Colonic mucosa (tissue), 4 donors: ENCODE results near the gene CD2AP. TPM values are rescaled to one million over a fixed set of nuclear protein-coding genes. Genes with fewer than 3 reads are reported as not detected.

Source experiments
- DNase-seq: peaks from one replicate; pipeline ENCODE4 v3.0.0-alpha.2; 2020
- H3K27ac ChIP-seq: fragments of 200-600 bp; one replicate; pipeline ENCODE4 v1.8.0; 2021
- H3K27me3 ChIP-seq: fragments of 200-600 bp; one replicate; pipeline ENCODE4 v1.8.0; 2021
- H3K36me3 ChIP-seq: fragments of 200-600 bp; one replicate; pipeline ENCODE4 v1.8.0; 2021
- H3K4me1 ChIP-seq: fragments of 200-600 bp; one replicate; pipeline ENCODE4 v1.8.0; 2021; ENCODE audit warnings: mild to moderate bottlenecking
- H3K4me3 ChIP-seq: fragments of 200-600 bp; one replicate; pipeline ENCODE4 v1.8.0; 2021
- H3K9ac ChIP-seq, 2 donors: one replicate each; pipeline ENCODE4 v1.7.0; 2013; ENCODE audit warnings: control low read depth in 2 of 2, low read depth in 2 of 2, low read length in 2 of 2
- H3K9me3 ChIP-seq: fragments of 200-600 bp; one replicate; pipeline ENCODE4 v1.8.0; 2021
- CTCF ChIP-seq: fragments of 200-600 bp; IDR thresholded peaks from one replicate; pipeline ENCODE4 v1.8.0; 2022; ENCODE audit warnings: antibody characterized with exemption, mild to moderate bottlenecking
- intact Hi-C: fragments of 100-400 bp; cut with DNase I; formaldehyde crosslinking; loops from one replicate; pipeline ENCODE4 v1.14.1; 2022
- total RNA-seq, 2 donors: library from RNA; stranded (reverse); fragmentation: NEBNext Ultra II Directional in 1 of 2; extraction: Animal tissue kit (Norgen Biotek cat#: 25700) in 1 of 2; gene quantifications; one replicate each; pipeline ENCODE4 v1.2.1, GENCODE V29; 2021
- donor health status: healthy.
- donor health status: DM: no; HTN: no; CAD: no.
- donor health status: DM: no; HTN: no; CAD: no.

Gene CD2AP
- total RNA-seq, 2 donors from 2014 or later: 83.1 to 146 TPM

- TF ChIP-seq CTCF: no peak
- Histone ChIP-seq H3K36me3 (no peaks in the 10 kb centered on the region), H3K9me3 (no peaks in the 10 kb centered on the region), H3K27me3 (no peaks in the 10 kb centered on the region), H3K4me3 (no peak overlapping the region), H3K27ac (no peak overlapping the region), H3K9ac (no peak overlapping the region), H3K4me1 (no peaks in the 10 kb centered on the region)
- DNase-seq: no peak
- intact Hi-C loops: no loop called here
Observed at GRCh38 chr6:47447722-47448121, 29.9 kb upstream of the CD2AP start.

GRCh38 chr6:47451162-47451561, 26.4 kb upstream of the CD2AP start:
- Histone ChIP-seq H3K9ac (no peak overlapping the region), H3K4me1 (no peaks in the 10 kb centered on the region), H3K4me3 (no peak overlapping the region), H3K36me3 (no peaks in the 10 kb centered on the region), H3K9me3 (no peaks in the 10 kb centered on the region), H3K27me3 (no peaks in the 10 kb centered on the region), H3K27ac (no peak overlapping the region)
- intact Hi-C loops: no loop called here
- TF ChIP-seq CTCF: no peak
- DNase-seq: no peak

- intact Hi-C loops: no loop called here
- no peak for TF ChIP-seq CTCF
Observed at GRCh38 chr6:47452899-47453298, 24.7 kb upstream of the CD2AP start.

GRCh38 chr6:47453372-47453936, 24.1 kb upstream of the CD2AP start:
- intact Hi-C loops: no loop called here
- no peak for DNase-seq
- Histone ChIP-seq H3K36me3 (no peaks in the 10 kb centered on the region), H3K4me3 (no peak overlapping the region), H3K27ac (no peak overlapping the region), H3K9me3 (no peaks in the 10 kb centered on the region), H3K9ac (no peak overlapping the region), H3K4me1 (no peaks in the 10 kb centered on the region), H3K27me3 (no peaks in the 10 kb centered on the region)
- TF ChIP-seq CTCF: no peak

More at GRCh38 chr6:47452899-47453298, 24.7 kb upstream of the CD2AP start:
- Histone ChIP-seq H3K9ac (no peak overlapping the region), H3K9me3 (no peaks in the 10 kb centered on the region), H3K4me3 (no peak overlapping the region), H3K27ac (no peak overlapping the region), H3K27me3 (no peaks in the 10 kb centered on the region), H3K4me1 (no peaks in the 10 kb centered on the region), H3K36me3 (no peaks in the 10 kb centered on the region)
- DNase-seq: no peak

- H3K4me3 ChIP-seq: no peak overlapping the region
- H3K4me1 ChIP-seq: no peaks in the 10 kb centered on the region
- DNase-seq: no peak
- no peak for TF ChIP-seq CTCF
- H3K27me3 ChIP-seq: no peaks in the 10 kb centered on the region
- H3K27ac ChIP-seq: no peak overlapping the region
- no peaks in the 10 kb centered on the region for H3K36me3 ChIP-seq
- intact Hi-C loops: no loop called here
- H3K9ac ChIP-seq: no peak overlapping the region
- no peaks in the 10 kb centered on the region for H3K9me3 ChIP-seq
Observed at GRCh38 chr6:47454713-47455396, 22.7 kb upstream of the CD2AP start.
